Nephron (organoid): ENCODE measurements around the gene NOX5.
"Not testable (repeated sequence)": the region's sequence is repeated elsewhere in the genome, so short reads cannot be mapped to it uniquely, and the experiment has no call there.

Source experiments
- H3K27ac Mint-ChIP-seq, 3 experiments: 2 replicates each; pipeline ENCODE4 v1.8.0; 2020; ENCODE audit warnings: mixed read lengths in 3 of 3, mild to moderate bottlenecking in 2 of 3, moderate library complexity in 1 of 3
- H3K27me3 Mint-ChIP-seq: 2 replicates; pipeline ENCODE4 v1.8.0; 2021; ENCODE audit warnings: low read depth, mild to moderate bottlenecking, moderate library complexity, mixed read lengths
- H3K36me3 Mint-ChIP-seq: 2 replicates; pipeline ENCODE4 v1.8.0; 2020; ENCODE audit warnings: low read depth, mixed read lengths
- H3K4me1 Mint-ChIP-seq: 2 replicates; pipeline ENCODE4 v1.8.0; 2020; ENCODE audit warnings: mixed read lengths
- H3K4me3 Mint-ChIP-seq, 3 experiments: 2 replicates each; pipeline ENCODE4 v1.8.0; 2020; ENCODE audit warnings: mild to moderate bottlenecking in 3 of 3, mixed read lengths in 3 of 3, moderate library complexity in 2 of 3
- H3K9me3 Mint-ChIP-seq: 2 replicates; pipeline ENCODE4 v1.8.0; 2020; ENCODE audit warnings: mixed read lengths
- CTCF ChIP-seq, 3 experiments: fragments of 200-600 bp; sonication (generic); IDR thresholded peaks; one replicate each; pipeline ENCODE4 v1.5.0; 2021; ENCODE audit warnings: antibody characterized with exemption in 3 of 3; ENCODE audit not compliant: unreplicated experiment in 3 of 3

The NOX5 gene

GRCh38 chr15:69014454-69014853 is at the start of gene NOX5:
TSS of gene NOX5 (plus strand) at chr15:69014695. CDS start at chr15:69014736, 41 bp downstream.
- H3K4me1 Mint-ChIP-seq = peaks cover 13% of the 10 kb centered on the region
- peaks cover 11% of the 10 kb centered on the region for H3K9me3 Mint-ChIP-seq
- H3K27ac Mint-ChIP-seq = peak within 1 kb of the TSS in 1 of 3 experiments; percentile 10

GRCh38 chr15:68966996-68967395 is 47.5 kb upstream of the NOX5 start:
- H3K4me3 Mint-ChIP-seq = no peak overlapping the region
- H3K27ac Mint-ChIP-seq = no peak overlapping the region
- H3K9me3 Mint-ChIP-seq = peaks cover 49% of the 10 kb centered on the region
- H3K4me1 Mint-ChIP-seq = no peaks in the 10 kb centered on the region
- peaks cover 8% of the 10 kb centered on the region for H3K27me3 Mint-ChIP-seq
- TF ChIP-seq CTCF (IDR thresholded peaks at IDR 0.05; ENCODE audit: unreplicated experiment in 3 of 3) = no peak
- peaks cover 12% of the 10 kb centered on the region for H3K36me3 Mint-ChIP-seq

More at GRCh38 chr15:69014454-69014853, at the start of gene NOX5:
- Mint-ChIP-seq H3K36me3 (peaks cover 2% of the 10 kb centered on the region), H3K27me3 (peaks cover 12% of the 10 kb centered on the region), H3K4me3 (no peak within 1 kb of the TSS)
- TF ChIP-seq CTCF (IDR thresholded peaks at IDR 0.05; ENCODE audit: unreplicated experiment in 3 of 3) = no peak

GRCh38 chr15:68967948-68968347 is 46.5 kb upstream of the NOX5 start:
- TF ChIP-seq CTCF (IDR thresholded peaks at IDR 0.05; ENCODE audit: unreplicated experiment in 3 of 3) = no peak
- peaks cover 4% of the 10 kb centered on the region for H3K27me3 Mint-ChIP-seq
- no peak overlapping the region for H3K27ac Mint-ChIP-seq
- H3K4me1 Mint-ChIP-seq = no peaks in the 10 kb centered on the region
- peaks cover 12% of the 10 kb centered on the region for H3K36me3 Mint-ChIP-seq
- peaks cover 41% of the 10 kb centered on the region for H3K9me3 Mint-ChIP-seq
- no peak overlapping the region for H3K4me3 Mint-ChIP-seq

- Mint-ChIP-seq H3K9me3 (peaks cover 36% of the 10 kb centered on the region), H3K36me3 (peaks cover 7% of the 10 kb centered on the region), H3K4me1 (no peaks in the 10 kb centered on the region), H3K27ac (no peak overlapping the region), H3K27me3 (no peaks in the 10 kb centered on the region), H3K4me3 (no peak overlapping the region)
- no peak for TF ChIP-seq CTCF (IDR thresholded peaks at IDR 0.05; ENCODE audit: unreplicated experiment in 3 of 3)
These were observed 45.2 kb upstream of the NOX5 start for GRCh38 chr15:68969298-68969697.

GRCh38 chr15:68972201-68973065 is 42.1 kb upstream of the NOX5 start:
- H3K27me3 Mint-ChIP-seq = peaks cover 6% of the 10 kb centered on the region
- H3K4me1 Mint-ChIP-seq = no peaks in the 10 kb centered on the region
- TF ChIP-seq CTCF (IDR thresholded peaks at IDR 0.05; ENCODE audit: unreplicated experiment in 3 of 3) = no peak
- H3K4me3 Mint-ChIP-seq = no peak overlapping the region
- no peak overlapping the region for H3K27ac Mint-ChIP-seq
- H3K36me3 Mint-ChIP-seq = no peaks in the 10 kb centered on the region
- H3K9me3 Mint-ChIP-seq = peaks cover 31% of the 10 kb centered on the region

- not testable (repeated sequence) for H3K27me3 Mint-ChIP-seq, H3K36me3 Mint-ChIP-seq
These were observed 38.8 kb upstream of the NOX5 start for GRCh38 chr15:68975651-68976160.

GRCh38 chr15:68977426-68977825 is 37.1 kb upstream of the NOX5 start:
- H3K4me1 Mint-ChIP-seq, H3K4me3 Mint-ChIP-seq, H3K27ac Mint-ChIP-seq, H3K36me3 Mint-ChIP-seq, H3K27me3 Mint-ChIP-seq: not testable (repeated sequence)
- peaks cover 19% of the 10 kb centered on the region for H3K9me3 Mint-ChIP-seq

More at GRCh38 chr15:68975651-68976160, 38.8 kb upstream of the NOX5 start:
- not testable (repeated sequence) for H3K4me1 Mint-ChIP-seq, H3K27ac Mint-ChIP-seq, H3K4me3 Mint-ChIP-seq
- peaks cover 22% of the 10 kb centered on the region for H3K9me3 Mint-ChIP-seq
